H1 (cell line): ENCODE results near the gene BOLL. TPM values are rescaled to one million over a fixed set of nuclear protein-coding genes. Genes with fewer than 3 reads are reported as not detected.

Experiments
- CTCF ChIA-PET: fragments of 300-600 bp; sonication (Branson Sonifier 250); formaldehyde crosslinking; loops from one replicate; lab custom pipeline; 2021; ENCODE audit not compliant: partially characterized antibody; lab: Charles Lee
- POLR2A ChIA-PET: fragments of 300-600 bp; sonication (Branson Sonifier 250); formaldehyde crosslinking; loops from one replicate; lab custom pipeline; 2021; ENCODE audit warnings: inconsistent platforms; ENCODE audit not compliant: partially characterized antibody; lab: Charles Lee
- DNase-seq, 2 experiments: peaks; one replicate each; pipeline versions ENCODE4 v3.0.0 to v3.0.0-alpha.2; 2010 to 2022; ENCODE audit warnings: low spot score in 2 of 2, low read depth in 1 of 2, mixed read lengths in 1 of 2
- FAIRE-seq: peaks from 2 replicates; lab custom pipeline; 2011; peaks lifted over from hg19 to GRCh38; lab: Jason Lieb, UNC
- H2AFZ ChIP-seq: 2 replicates; pipeline ENCODE4 v1.8.1; 2012; ENCODE audit warnings: low read length, inconsistent platforms
- H2AK5ac ChIP-seq: 2 replicates; pipeline ENCODE4 v1.6.1; 2013; ENCODE audit warnings: low read depth, low read length
- H2BK120ac ChIP-seq: replicated peaks from 2 replicates; pipeline ENCODE3; 2013; ENCODE audit warnings: low read depth, low read length, inconsistent platforms
- H2BK12ac ChIP-seq: 2 replicates; pipeline ENCODE4 v1.6.1; 2013; ENCODE audit warnings: low read depth, low read length
- H2BK15ac ChIP-seq: 2 replicates; pipeline ENCODE4 v1.6.1; 2013; ENCODE audit warnings: low read length
- H2BK20ac ChIP-seq: 2 replicates; pipeline ENCODE4 v1.6.1; 2013; ENCODE audit warnings: low read length
- H2BK5ac ChIP-seq: 2 replicates; pipeline ENCODE4 v1.6.1; 2013; ENCODE audit warnings: low read depth, low read length
- H3K14ac ChIP-seq: 2 replicates; pipeline ENCODE4 v1.6.1; 2013; ENCODE audit warnings: inconsistent platforms; ENCODE audit not compliant: insufficient read length
- H3K18ac ChIP-seq: 2 replicates; pipeline ENCODE4 v1.6.1; 2013; ENCODE audit warnings: low read length; ENCODE audit errors: extremely low read depth
- H3K23ac ChIP-seq: 2 replicates; pipeline ENCODE4 v1.6.1; 2013; ENCODE audit warnings: inconsistent platforms; ENCODE audit not compliant: insufficient read length
- H3K23me2 ChIP-seq: 2 replicates; pipeline ENCODE4 v1.6.1; 2013; ENCODE audit warnings: low read depth, low read length
- H3K27ac ChIP-seq: 2 replicates; pipeline ENCODE4 v1.6.1; 2011; ENCODE audit warnings: low read depth, low read length, inconsistent platforms
- H3K27me3 ChIP-seq, 4 experiments: replicated peaks in 1 of 4; 1 replicate in 1 of 4; 2 replicates in 3 of 4; pipeline versions ENCODE4 v1.6.1 to v1.8.1; 2011 to 2013; ENCODE audit warnings: low read length in 3 of 4, mild to moderate bottlenecking in 3 of 4, inconsistent platforms in 2 of 4, mixed read lengths in 2 of 4, moderate library complexity in 1 of 4; ENCODE audit not compliant: control insufficient read depth in 3 of 4, insufficient read depth in 3 of 4; ENCODE audit errors: extremely low read depth in 1 of 4
- H3K36me3 ChIP-seq, 4 experiments: 2 replicates each; pipeline versions ENCODE4 v1.6.1 to v1.8.1; 2011 to 2013; ENCODE audit warnings: mild to moderate bottlenecking in 4 of 4, low read length in 3 of 4, moderate library complexity in 2 of 4, control low read depth in 1 of 4, inconsistent platforms in 1 of 4; ENCODE audit not compliant: insufficient read depth in 4 of 4, control insufficient read depth in 2 of 4
- H3K4ac ChIP-seq: replicated peaks from 2 replicates; pipeline ENCODE3; 2013; ENCODE audit warnings: low read length, low read depth, mixed read lengths, inconsistent platforms; ENCODE audit not compliant: insufficient read length
- H3K4me1 ChIP-seq, 4 experiments: replicated peaks in 1 of 4; 1 replicate in 1 of 4; 2 replicates in 3 of 4; pipeline versions ENCODE4 v1.6.1 to v1.8.1; 2011 to 2013; ENCODE audit warnings: low read length in 3 of 4, inconsistent platforms in 2 of 4, mixed read lengths in 1 of 4; ENCODE audit not compliant: insufficient read depth in 4 of 4, control insufficient read depth in 3 of 4
- H3K4me2 ChIP-seq, 2 experiments: 2 replicates each; pipeline versions ENCODE4 v1.6.1 to v1.8.1; 2011 to 2013; ENCODE audit warnings: low read depth in 2 of 2, low read length in 2 of 2, control low read depth in 1 of 2, inconsistent platforms in 1 of 2, mild to moderate bottlenecking in 1 of 2; ENCODE audit not compliant: insufficient read depth in 1 of 2
- H3K4me3 ChIP-seq, 4 experiments: fragments of 200-600, 300-600 bp in 1 of 4; sonication (generic), shearing (Covaris generic), sonication (Bioruptor Twin) in 1 of 4; 2 replicates each; pipeline versions ENCODE4 v1.5.1 to v1.8.1; 2011 to 2016; ENCODE audit warnings: low read length in 4 of 4, low read depth in 3 of 4, control low read depth in 2 of 4, inconsistent platforms in 2 of 4, mild to moderate bottlenecking in 2 of 4, mixed read lengths in 1 of 4, moderate library complexity in 1 of 4; ENCODE audit not compliant: insufficient read depth in 2 of 4; ENCODE audit errors: extremely low read depth in 1 of 4
- H3K56ac ChIP-seq: replicated peaks from 2 replicates; pipeline ENCODE3; 2013; ENCODE audit warnings: low read depth, mild to moderate bottlenecking, mixed read lengths, low read length, inconsistent platforms; ENCODE audit not compliant: insufficient read length
- H3K79me1 ChIP-seq: 2 replicates; pipeline ENCODE4 v1.6.1; 2013; ENCODE audit warnings: low read depth, low read length, control low read depth
- H3K79me2 ChIP-seq, 2 experiments: 2 replicates each; pipeline versions ENCODE4 v1.6.1 to v1.8.1; 2012 to 2013; ENCODE audit warnings: low read length in 2 of 2, mild to moderate bottlenecking in 2 of 2, inconsistent platforms in 1 of 2; ENCODE audit not compliant: insufficient read depth in 2 of 2, control insufficient read depth in 1 of 2
- H3K9ac ChIP-seq, 4 experiments: replicated peaks in 1 of 4; 1 replicate in 1 of 4; 2 replicates in 3 of 4; pipeline versions ENCODE4 v1.6.1 to v1.8.1; 2011 to 2013; ENCODE audit warnings: low read depth in 3 of 4, low read length in 3 of 4, control low read depth in 2 of 4, mild to moderate bottlenecking in 2 of 4, moderate library complexity in 2 of 4, inconsistent platforms in 1 of 4; ENCODE audit errors: extremely low read depth in 1 of 4
- H3K9me3 ChIP-seq, 2 experiments: 2 replicates each; pipeline versions ENCODE4 v1.6.1 to v1.8.1; 2012 to 2013; ENCODE audit warnings: mild to moderate bottlenecking in 2 of 2, moderate library complexity in 2 of 2, control low read depth in 1 of 2, inconsistent platforms in 1 of 2, low read depth in 1 of 2, low read length in 1 of 2, mixed read lengths in 1 of 2; ENCODE audit not compliant: insufficient read depth in 2 of 2
- H4K20me1 ChIP-seq, 2 experiments: replicated peaks in 1 of 2; 2 replicates each; pipeline versions ENCODE3 to v1.8.1; 2011 to 2013; ENCODE audit warnings: inconsistent platforms in 2 of 2, low read length in 2 of 2, mild to moderate bottlenecking in 1 of 2; ENCODE audit not compliant: insufficient read depth in 2 of 2, control insufficient read depth in 1 of 2
- H4K5ac ChIP-seq: 2 replicates; pipeline ENCODE4 v1.6.1; 2013; ENCODE audit warnings: low read length, low read depth, mixed read lengths, inconsistent platforms; ENCODE audit not compliant: insufficient read length
- H4K8ac ChIP-seq: 2 replicates; pipeline ENCODE4 v1.8.0; 2013; ENCODE audit warnings: mild to moderate bottlenecking, moderate library complexity, low read length, inconsistent platforms; ENCODE audit not compliant: insufficient read depth; ENCODE audit errors: extremely low read depth
- H4K91ac ChIP-seq: replicated peaks from 2 replicates; pipeline ENCODE3; 2013; ENCODE audit warnings: low read length, mixed read lengths, inconsistent platforms; ENCODE audit not compliant: insufficient read length
- CTBP2 ChIP-seq: IDR thresholded peaks from 2 replicates; pipeline ENCODE4 v1.7.0; 2011; ENCODE audit warnings: borderline replicate concordance, mild to moderate bottlenecking, moderate library complexity, mixed read lengths, low read length; ENCODE audit not compliant: insufficient read depth, insufficient read length
- WGBS, 2 experiments: shearing (Covaris generic) in 1 of 2; methylation state at CpG; one replicate each; pipeline versions ENCODE4 v1.1.6 to v1.1.7; 2013 to 2015; ENCODE audit warnings: low lambda C conversion rate in 2 of 2, mixed read lengths in 2 of 2, inconsistent platforms in 1 of 2, low coverage in 1 of 2, missing lambda C conversion rate in 1 of 2; ENCODE audit not compliant: insufficient replicate concordance in 2 of 2, insufficient coverage in 1 of 2, insufficient read length in 1 of 2; ENCODE audit errors: extremely low coverage in 1 of 2, missing lambda C conversion rate in 1 of 2; 5-methylcytosine and 5-hydroxymethylcytosine counted together
- polyA plus RNA-seq, 7 experiments: library from polyadenylated mRNA; depleted of rRNA in 3 of 7; stranded (reverse) in 5 of 7; unstranded in 2 of 7; fragments of >200 nt in 5 of 7; fragments of 200-250 nt in 2 of 7; gene quantifications; 1 replicate in 5 of 7; 2 replicates in 1 of 7; 4 replicates in 1 of 7; pipeline versions ENCODE4 v1.2.1 to v1.2.3, GENCODE V29; 2011 to 2013; ENCODE audit warnings: missing spikeins in 2 of 7, mixed read lengths in 2 of 7
- total RNA-seq: library from RNA; stranded (reverse); fragmentation: NEBNext Ultra II Directional; extraction: Animal tissue kit (Norgen Biotek cat#: 25700); gene quantifications from 2 replicates; pipeline ENCODE4 v1.2.1, GENCODE V29; 2021
- TF ChIP-seq, protein P1 (sequence below): IDR thresholded peaks from 2 replicates; pipeline ENCODE4 v1.6.1; 2012; ENCODE audit warnings: inconsistent platforms
- TF ChIP-seq, protein P2 (sequence below): IDR thresholded peaks from 2 replicates; pipeline ENCODE4 v1.6.1; 2012; ENCODE audit warnings: inconsistent platforms
- TF ChIP-seq, protein P3 (sequence below), 3 experiments: IDR thresholded peaks; 1 replicate in 2 of 3; 2 replicates in 1 of 3; pipeline versions ENCODE4 v1.5.1 to v1.6.1; 2011; ENCODE audit warnings: low read length in 3 of 3, mild to moderate bottlenecking in 3 of 3, inconsistent platforms in 2 of 3, low read depth in 1 of 3, moderate library complexity in 1 of 3; ENCODE audit not compliant: insufficient read depth in 1 of 3; ENCODE audit errors: control extremely low read depth in 1 of 3

BOLL gene
- total and polyA plus RNA-seq, 2 of the 8 experiments (the other 6 are each of a cell fraction or from before 2014, with no cell fraction given) = not detected

DNA sequence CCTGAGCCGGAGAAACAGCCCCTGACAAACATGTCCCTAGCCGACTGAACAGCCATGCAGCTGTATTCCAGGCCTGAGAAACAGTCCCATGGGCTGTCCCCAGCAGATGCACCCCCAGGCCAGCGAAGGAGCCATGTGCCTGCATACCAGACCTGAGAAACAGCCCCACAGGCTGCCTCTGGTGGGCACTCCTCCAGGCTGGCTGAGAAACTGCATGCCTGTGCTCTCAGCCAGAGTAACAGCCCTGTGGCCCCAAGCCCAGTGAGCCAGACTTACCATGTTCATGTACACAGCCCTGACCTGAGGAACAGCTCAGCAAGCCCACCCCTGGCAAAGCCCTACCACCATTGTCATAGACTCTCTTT is 24.8 kb downstream of the BOLL start:
- no peak overlapping the region for H2BK20ac ChIP-seq
- H3K79me1 ChIP-seq = no peaks in the 10 kb centered on the region
- H3K4me2 ChIP-seq = no peak overlapping the region
- no peaks in the 10 kb centered on the region for H4K20me1 ChIP-seq
- FAIRE-seq = no peak
- 84% methylated on average over 3 of the region's 3 CpGs; no CpG with 5 or more reads in 1 of the 2 experiments for WGBS, 2 experiments
- H3K23me2 ChIP-seq = no peaks in the 10 kb centered on the region
- H4K5ac ChIP-seq = no peak overlapping the region
- H3K9ac ChIP-seq = no peak overlapping the region
- TF ChIP-seq CTBP2 = no peak
- TF ChIP-seq, protein P1, sequence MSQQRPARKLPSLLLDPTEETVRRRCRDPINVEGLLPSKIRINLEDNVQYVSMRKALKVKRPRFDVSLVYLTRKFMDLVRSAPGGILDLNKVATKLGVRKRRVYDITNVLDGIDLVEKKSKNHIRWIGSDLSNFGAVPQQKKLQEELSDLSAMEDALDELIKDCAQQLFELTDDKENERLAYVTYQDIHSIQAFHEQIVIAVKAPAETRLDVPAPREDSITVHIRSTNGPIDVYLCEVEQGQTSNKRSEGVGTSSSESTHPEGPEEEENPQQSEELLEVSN = 0 out of 2 replicates have a peak, but pooled peaks have one; percentile 25
- TF ChIP-seq, protein P2, sequence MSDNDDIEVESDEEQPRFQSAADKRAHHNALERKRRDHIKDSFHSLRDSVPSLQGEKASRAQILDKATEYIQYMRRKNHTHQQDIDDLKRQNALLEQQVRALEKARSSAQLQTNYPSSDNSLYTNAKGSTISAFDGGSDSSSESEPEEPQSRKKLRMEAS = peak; percentile 24; the same call in 1 of the 2 replicates
- TF ChIP-seq, protein P3, sequence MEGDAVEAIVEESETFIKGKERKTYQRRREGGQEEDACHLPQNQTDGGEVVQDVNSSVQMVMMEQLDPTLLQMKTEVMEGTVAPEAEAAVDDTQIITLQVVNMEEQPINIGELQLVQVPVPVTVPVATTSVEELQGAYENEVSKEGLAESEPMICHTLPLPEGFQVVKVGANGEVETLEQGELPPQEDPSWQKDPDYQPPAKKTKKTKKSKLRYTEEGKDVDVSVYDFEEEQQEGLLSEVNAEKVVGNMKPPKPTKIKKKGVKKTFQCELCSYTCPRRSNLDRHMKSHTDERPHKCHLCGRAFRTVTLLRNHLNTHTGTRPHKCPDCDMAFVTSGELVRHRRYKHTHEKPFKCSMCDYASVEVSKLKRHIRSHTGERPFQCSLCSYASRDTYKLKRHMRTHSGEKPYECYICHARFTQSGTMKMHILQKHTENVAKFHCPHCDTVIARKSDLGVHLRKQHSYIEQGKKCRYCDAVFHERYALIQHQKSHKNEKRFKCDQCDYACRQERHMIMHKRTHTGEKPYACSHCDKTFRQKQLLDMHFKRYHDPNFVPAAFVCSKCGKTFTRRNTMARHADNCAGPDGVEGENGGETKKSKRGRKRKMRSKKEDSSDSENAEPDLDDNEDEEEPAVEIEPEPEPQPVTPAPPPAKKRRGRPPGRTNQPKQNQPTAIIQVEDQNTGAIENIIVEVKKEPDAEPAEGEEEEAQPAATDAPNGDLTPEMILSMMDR (IDR thresholded peaks at IDR 0.05; ENCODE audit: control extremely low read depth in 1 of 3, insufficient read depth in 1 of 3, low read depth in 1 of 3, low read length in 3 of 3) = peak in 1 of 3 experiments; percentile 16; a peak in 1 of 4 replicates
- H3K36me3 ChIP-seq = no peaks in the 10 kb centered on the region
- POLR2A ChIA-PET = no interaction called here
- H2AK5ac ChIP-seq = no peak overlapping the region
- no peak overlapping the region for H3K14ac ChIP-seq
- no peak overlapping the region; the same call in 1 of the 2 replicates for H3K18ac ChIP-seq
- no peaks in the 10 kb centered on the region for H3K4me1 ChIP-seq
- peaks cover 4% of the 10 kb centered on the region in 2 experiments; a peak in 1 of 4 replicates for H3K9me3 ChIP-seq
- H4K91ac ChIP-seq = no peak overlapping the region
- H2BK5ac ChIP-seq = no peak overlapping the region
- no peak overlapping the region for H3K4ac ChIP-seq
- no peak overlapping the region for H2BK120ac ChIP-seq
- CTCF ChIA-PET = interaction anchor here (0.8 to 1.7 kb wide), 6 partner anchors 11 to 53 kb away, joined by 3 to 5 read pairs (median 3); no protein-coding TSS in a partner anchor
- H2BK15ac ChIP-seq = no peak overlapping the region
- no peak overlapping the region for H3K4me3 ChIP-seq
- no peak overlapping the region for H3K27ac ChIP-seq
- no peaks in the 10 kb centered on the region for H3K27me3 ChIP-seq
- no peaks in the 10 kb centered on the region for H3K79me2 ChIP-seq
- H4K8ac ChIP-seq = no peak overlapping the region; the same call in 1 of the 2 replicates
- no peak overlapping the region for H3K56ac ChIP-seq
- no peak overlapping the region for H3K23ac ChIP-seq
- no peak for DNase-seq
- no peak overlapping the region for H2AFZ ChIP-seq
- H2BK12ac ChIP-seq = no peak overlapping the region
